Hepatocyte (in vitro differentiated cells): ENCODE measurements around the gene USH2A. TPM values are rescaled to one million over a fixed set of nuclear protein-coding genes. Genes with fewer than 3 reads are reported as not detected.
A peak's percentile ranks its signal among the peaks of the same experiment; 100 is the strongest.

Source experiments
- DNase-seq: peaks from one replicate; pipeline ENCODE4 v3.0.0-alpha.2; 2016; ENCODE audit warnings: low spot score
- H2AFZ ChIP-seq: fragments of 200-600 bp; sonication (generic); 2 replicates; pipeline ENCODE4 v1.6.0; 2016; ENCODE audit warnings: antibody characterized with exemption, mild to moderate bottlenecking
- H3K27ac ChIP-seq: fragments of 200-600 bp; sonication (generic); 2 replicates; pipeline ENCODE4 v1.5.1; 2016; ENCODE audit warnings: mild to moderate bottlenecking
- H3K27me3 ChIP-seq: fragments of 200-600 bp; sonication (generic); 2 replicates; pipeline ENCODE4 v1.6.1; 2016
- H3K36me3 ChIP-seq: fragments of 200-600 bp; sonication (generic); replicated peaks from 2 replicates; pipeline ENCODE4 v1.5.1; 2016; ENCODE audit warnings: low read depth; ENCODE audit not compliant: insufficient read depth
- H3K4me1 ChIP-seq: fragments of 200-600 bp; sonication (generic); 2 replicates; pipeline ENCODE4 v1.5.1; 2016; ENCODE audit warnings: mild to moderate bottlenecking, moderate library complexity; ENCODE audit not compliant: insufficient read depth
- H3K4me2 ChIP-seq: fragments of 200-600 bp; sonication (generic); 2 replicates; pipeline ENCODE4 v1.6.0; 2016
- H3K4me3 ChIP-seq: fragments of 200-600 bp; sonication (generic); 2 replicates; pipeline ENCODE4 v1.5.1; 2016; ENCODE audit warnings: mild to moderate bottlenecking
- H3K79me2 ChIP-seq: fragments of 200-600 bp; sonication (generic); 2 replicates; pipeline ENCODE4 v1.6.0; 2017; ENCODE audit warnings: mild to moderate bottlenecking
- H3K9me2 ChIP-seq: fragments of 200-600 bp; sonication (generic); replicated peaks from 2 replicates; pipeline ENCODE4 v1.6.0; 2017; ENCODE audit warnings: mild to moderate bottlenecking; ENCODE audit not compliant: insufficient read depth
- H3K9me3 ChIP-seq: fragments of 200-600 bp; sonication (generic); 2 replicates; pipeline ENCODE4 v1.5.1; 2016; ENCODE audit warnings: low read depth, mild to moderate bottlenecking
- H4K20me1 ChIP-seq: fragments of 200-600 bp; sonication (generic); 2 replicates; pipeline ENCODE4 v1.6.0; 2016; ENCODE audit warnings: mild to moderate bottlenecking; ENCODE audit not compliant: insufficient read depth, poor library complexity, severe bottlenecking
- EZH2 ChIP-seq: fragments of 200-600 bp; sonication (generic); IDR thresholded peaks from 2 replicates; pipeline ENCODE4 v1.6.1; 2016; ENCODE audit warnings: antibody characterized with exemption, mild to moderate bottlenecking, borderline replicate concordance
- EZH2phosphoT487 ChIP-seq: fragments of 200-600 bp; sonication (generic); IDR thresholded peaks from one replicate; pipeline ENCODE4 v1.6.1; 2018; ENCODE audit warnings: antibody characterized with exemption, mild to moderate bottlenecking, low read depth, moderate library complexity; ENCODE audit not compliant: unreplicated experiment, severe bottlenecking
- WGBS: methylation state at CpG from one replicate; pipeline ENCODE4 v1.1.6; 2016; ENCODE audit warnings: low lambda C conversion rate; ENCODE audit errors: missing lambda C conversion rate; 5-methylcytosine and 5-hydroxymethylcytosine counted together
- polyA plus RNA-seq: library from polyadenylated mRNA; unstranded; fragments of >200 nt; fragmentation: Nextera tagmentation; extraction: Ambion mirVana; gene quantifications from 2 replicates; pipeline ENCODE4 v1.2.1, GENCODE V29; 2016
- total RNA-seq: library from RNA; depleted of rRNA; stranded (reverse); fragments of >200 nt; gene quantifications from 2 replicates; pipeline ENCODE4 v1.2.3, GENCODE V29; 2014
- TF ChIP-seq, protein P1 (sequence below): fragments of 200-600 bp; sonication (generic); IDR thresholded peaks from 2 replicates; pipeline ENCODE4 v1.5.1; 2016; ENCODE audit warnings: antibody characterized with exemption, mild to moderate bottlenecking; ENCODE audit not compliant: poor library complexity

USH2A gene
- total and polyA plus RNA-seq, 2 experiments from 2014 or later: 0.07 TPM; not detected in 1

DNA sequence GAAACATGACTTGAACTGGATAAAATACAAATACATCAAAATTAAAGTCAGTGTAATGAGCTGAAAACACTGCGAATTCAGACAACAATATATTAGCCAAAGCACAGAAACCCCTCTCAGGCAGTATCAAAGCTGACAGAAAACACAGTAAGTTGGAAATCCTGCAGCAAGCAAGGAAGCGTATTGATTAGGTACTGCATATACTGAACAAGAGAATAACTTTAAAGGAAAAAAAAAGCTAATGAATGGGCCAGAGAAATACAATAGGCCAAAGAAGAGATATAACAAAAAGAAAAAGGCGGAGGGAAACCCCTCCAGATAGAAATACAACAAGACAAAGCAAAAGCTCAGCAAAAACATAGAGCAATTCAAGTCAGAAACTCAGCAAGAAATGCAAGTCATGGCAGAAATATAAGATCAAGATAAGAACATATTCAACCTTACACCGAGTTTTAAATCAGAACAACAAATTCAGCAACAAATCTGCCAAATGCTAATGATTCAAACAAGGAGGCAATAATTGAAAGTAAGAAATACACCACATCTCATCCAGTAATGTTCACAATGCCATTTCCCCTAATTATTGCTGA, 299.0 kb downstream of the USH2A start:
- Histone ChIP-seq H3K79me2 (no peaks in the 10 kb centered on the region), H3K9me2 (no peaks in the 10 kb centered on the region), H3K4me3 (no peak overlapping the region), H3K9me3 (no peaks in the 10 kb centered on the region), H4K20me1 (no peaks in the 10 kb centered on the region), H3K27ac (no peak overlapping the region), H3K27me3 (no peaks in the 10 kb centered on the region), H3K36me3 (no peaks in the 10 kb centered on the region), H2AFZ (no peak overlapping the region), H3K4me2 (no peak overlapping the region), H3K4me1 (no peaks in the 10 kb centered on the region)
- TF ChIP-seq EZH2 (no peak), EZH2phosphoT487 (no peak)
- TF ChIP-seq, protein P1, sequence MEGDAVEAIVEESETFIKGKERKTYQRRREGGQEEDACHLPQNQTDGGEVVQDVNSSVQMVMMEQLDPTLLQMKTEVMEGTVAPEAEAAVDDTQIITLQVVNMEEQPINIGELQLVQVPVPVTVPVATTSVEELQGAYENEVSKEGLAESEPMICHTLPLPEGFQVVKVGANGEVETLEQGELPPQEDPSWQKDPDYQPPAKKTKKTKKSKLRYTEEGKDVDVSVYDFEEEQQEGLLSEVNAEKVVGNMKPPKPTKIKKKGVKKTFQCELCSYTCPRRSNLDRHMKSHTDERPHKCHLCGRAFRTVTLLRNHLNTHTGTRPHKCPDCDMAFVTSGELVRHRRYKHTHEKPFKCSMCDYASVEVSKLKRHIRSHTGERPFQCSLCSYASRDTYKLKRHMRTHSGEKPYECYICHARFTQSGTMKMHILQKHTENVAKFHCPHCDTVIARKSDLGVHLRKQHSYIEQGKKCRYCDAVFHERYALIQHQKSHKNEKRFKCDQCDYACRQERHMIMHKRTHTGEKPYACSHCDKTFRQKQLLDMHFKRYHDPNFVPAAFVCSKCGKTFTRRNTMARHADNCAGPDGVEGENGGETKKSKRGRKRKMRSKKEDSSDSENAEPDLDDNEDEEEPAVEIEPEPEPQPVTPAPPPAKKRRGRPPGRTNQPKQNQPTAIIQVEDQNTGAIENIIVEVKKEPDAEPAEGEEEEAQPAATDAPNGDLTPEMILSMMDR: no peak
- 93% methylated on average over 4 of the region's 4 CpGs for WGBS
- DNase-seq: no peak

DNA sequence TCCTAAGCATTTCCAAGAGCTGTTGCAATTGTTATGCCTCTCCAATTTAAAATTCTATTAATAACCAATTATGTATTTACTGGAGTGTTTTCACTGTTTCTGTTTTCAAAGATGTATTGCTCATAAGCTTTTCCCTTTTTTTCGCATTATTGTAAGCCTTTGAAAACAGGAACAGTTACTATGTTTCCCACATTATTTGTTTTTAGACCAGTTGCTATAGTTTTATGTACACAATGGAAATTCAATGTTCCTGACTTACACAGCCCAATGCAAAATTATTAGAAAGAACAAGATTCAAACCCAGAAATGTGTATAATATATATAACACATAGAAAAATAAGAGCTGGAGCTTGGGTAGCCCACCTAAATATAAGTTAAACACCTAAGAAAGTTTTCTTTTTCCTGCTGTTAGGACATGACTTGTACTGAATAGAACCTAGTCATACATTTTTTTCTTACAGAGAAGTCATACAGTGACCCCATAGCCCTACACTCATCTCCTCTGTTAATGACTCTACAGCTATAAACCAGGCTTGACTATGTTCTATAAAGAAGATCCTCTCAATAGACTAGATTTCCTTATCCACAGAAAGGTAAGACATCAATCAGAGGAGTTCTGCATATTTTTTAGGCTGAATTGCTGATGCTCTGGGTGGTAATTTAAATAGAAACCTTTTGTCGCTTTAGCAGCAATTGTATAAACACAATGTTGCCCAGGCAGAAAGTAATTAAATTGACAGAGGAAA, 299.6 kb downstream of the USH2A start:
- 67% methylated on average over 2 of the region's 2 CpGs for WGBS
- Histone ChIP-seq H3K9me3 (no peaks in the 10 kb centered on the region), H3K9me2 (no peaks in the 10 kb centered on the region), H3K27ac (no peak overlapping the region), H3K27me3 (no peaks in the 10 kb centered on the region), H3K4me3 (no peak overlapping the region), H3K36me3 (no peaks in the 10 kb centered on the region), H3K4me1 (no peaks in the 10 kb centered on the region), H2AFZ (no peak overlapping the region), H3K4me2 (no peak overlapping the region), H4K20me1 (no peaks in the 10 kb centered on the region), H3K79me2 (no peaks in the 10 kb centered on the region)
- DNase-seq: no peak
- no peak for TF ChIP-seq EZH2
- no peak for TF ChIP-seq EZH2phosphoT487
- TF ChIP-seq, protein P1: no peak

DNA sequence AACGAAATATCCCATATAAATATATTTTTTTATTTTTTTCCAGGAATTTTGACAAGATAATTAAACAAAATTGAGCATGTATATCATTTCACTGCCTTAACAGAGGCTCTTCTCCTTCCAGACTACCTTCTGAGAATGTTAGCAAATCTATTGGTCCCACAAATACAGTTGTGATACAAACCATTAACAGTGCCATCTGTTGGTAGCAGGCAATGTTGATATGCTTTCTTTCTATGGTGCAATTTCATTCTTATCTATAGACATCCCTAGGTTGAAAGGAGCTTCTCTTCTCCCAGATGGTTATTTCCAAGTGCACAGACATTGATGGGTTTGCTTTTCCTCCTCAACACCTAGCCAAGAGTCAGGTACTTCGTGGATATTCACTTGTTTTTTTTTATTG, 303.6 kb downstream of the USH2A start:
- WGBS: 48% methylated on average over 2 of the region's 2 CpGs
- Histone ChIP-seq H3K27ac (no peak overlapping the region), H3K36me3 (no peaks in the 10 kb centered on the region), H2AFZ (no peak overlapping the region), H3K4me2 (no peak overlapping the region), H4K20me1 (no peaks in the 10 kb centered on the region), H3K4me3 (no peak overlapping the region), H3K9me2 (no peaks in the 10 kb centered on the region), H3K4me1 (no peaks in the 10 kb centered on the region), H3K9me3 (no peaks in the 10 kb centered on the region), H3K79me2 (no peaks in the 10 kb centered on the region), H3K27me3 (no peaks in the 10 kb centered on the region)
- DNase-seq: peak; percentile 38
- TF ChIP-seq, protein P1: peak; percentile 57
- TF ChIP-seq EZH2: no peak
